Measurements from ENCODE around the gene CHST8. TPM values are rescaled to one million over a fixed set of nuclear protein-coding genes. Genes with fewer than 3 reads are reported as not detected.

CHST8 gene
- total and polyA plus RNA-seq, 11 donors = 0.10 to 0.88 (median 0.22) TPM; not detected in 3

- Histone ChIP-seq H3K4me3 (no peak overlapping the region), H3K4me1 (no peaks in the 10 kb centered on the region), H3K9me3 (no peaks in the 10 kb centered on the region), H3K27ac (no peak overlapping the region), H3K27me3 (peaks cover 0 to 44% (median 0%) of the 10 kb centered on the region in 9 donors), H3K36me3 (no peaks in the 10 kb centered on the region)
- DNase-seq (no peak), ATAC-seq (no peak)
- intact Hi-C loops (cut with DNase I) = no loop called here
- 44 to 57% (median 50%) methylated on average over 4 of the region's 4 CpGs for WGBS, 4 donors
- TF ChIP-seq CTCF (IDR thresholded peaks at IDR 0.05) (no peak), POLR2A (IDR thresholded peaks at IDR 0.05) (no peak)
Measured at GRCh38 chr19:33747273-33747672, 125.5 kb downstream of the CHST8 start.

- Histone ChIP-seq H3K9me3 (no peaks in the 10 kb centered on the region), H3K36me3 (no peaks in the 10 kb centered on the region), H3K4me1 (no peaks in the 10 kb centered on the region), H3K4me3 (no peak overlapping the region), H3K27me3 (peaks cover 0 to 44% (median 0%) of the 10 kb centered on the region in 9 donors), H3K27ac (no peak overlapping the region)
- intact Hi-C loops (cut with DNase I) = no loop called here
- DNase-seq = no peak
- WGBS, 4 donors = 86 to 90% (median 89%) methylated on average over 6 to 8 of the region's 8 CpGs; no CpG with 5 or more reads in 1 of the 4 donors
- no peak for ATAC-seq
- TF ChIP-seq CTCF (IDR thresholded peaks at IDR 0.05) (no peak), POLR2A (IDR thresholded peaks at IDR 0.05) (no peak)
Measured at GRCh38 chr19:33748231-33748630, 126.5 kb downstream of the CHST8 start.

GRCh38 chr19:33749016-33749415 is 127.3 kb downstream of the CHST8 start:
- Histone ChIP-seq H3K9me3 (no peaks in the 10 kb centered on the region), H3K4me1 (no peaks in the 10 kb centered on the region), H3K27ac (no peak overlapping the region), H3K36me3 (no peaks in the 10 kb centered on the region), H3K4me3 (no peak overlapping the region), H3K27me3 (peaks cover 0 to 44% (median 0%) of the 10 kb centered on the region in 9 donors)
- intact Hi-C loops (cut with DNase I) = no loop called here
- 62 to 80% (median 70%) methylated on average over 3 of the region's 3 CpGs for whole genome bisulfite sequencing, 4 donors
- ATAC-seq = no peak
- DNase-seq = no peak
- TF ChIP-seq POLR2A (IDR thresholded peaks at IDR 0.05) = no peak
- TF ChIP-seq CTCF (IDR thresholded peaks at IDR 0.05) = no peak

- TF ChIP-seq CTCF (IDR thresholded peaks at IDR 0.05) (no peak), POLR2A (IDR thresholded peaks at IDR 0.05) (no peak)
- Histone ChIP-seq H3K9me3 (no peaks in the 10 kb centered on the region), H3K4me3 (no peak overlapping the region), H3K27ac (no peak overlapping the region), H3K36me3 (no peaks in the 10 kb centered on the region), H3K4me1 (no peaks in the 10 kb centered on the region), H3K27me3 (peaks cover 0 to 48% (median 0%) of the 10 kb centered on the region in 9 donors)
- ATAC-seq = no peak
- no peak for DNase-seq
- intact Hi-C loops (cut with DNase I) = no loop called here
- WGBS, 4 donors = 78 to 89% (median 83%) methylated on average over 6 to 12 of the region's 12 CpGs
Measured at GRCh38 chr19:33749619-33750175, 127.9 kb downstream of the CHST8 start.
